DOHH2 (cell line): ENCODE results near the gene IFNGR2.

ENCODE experiments used
- EZH2phosphoT487 ChIP-seq: fragments of 200-600 bp; sonication (generic); IDR thresholded peaks from 2 replicates; pipeline ENCODE4 v1.6.1; 2017; ENCODE audit warnings: borderline replicate concordance, mild to moderate bottlenecking, antibody characterized with exemption, low read length, moderate library complexity, mixed read lengths
- TF ChIP-seq, protein P1 (sequence below): fragments of 200-600 bp; sonication (generic); IDR thresholded peaks from one replicate; pipeline ENCODE4 v1.5.1; 2014; ENCODE audit warnings: antibody characterized with exemption, mild to moderate bottlenecking, low read depth, low read length; ENCODE audit not compliant: poor library complexity, severe bottlenecking

DNA sequence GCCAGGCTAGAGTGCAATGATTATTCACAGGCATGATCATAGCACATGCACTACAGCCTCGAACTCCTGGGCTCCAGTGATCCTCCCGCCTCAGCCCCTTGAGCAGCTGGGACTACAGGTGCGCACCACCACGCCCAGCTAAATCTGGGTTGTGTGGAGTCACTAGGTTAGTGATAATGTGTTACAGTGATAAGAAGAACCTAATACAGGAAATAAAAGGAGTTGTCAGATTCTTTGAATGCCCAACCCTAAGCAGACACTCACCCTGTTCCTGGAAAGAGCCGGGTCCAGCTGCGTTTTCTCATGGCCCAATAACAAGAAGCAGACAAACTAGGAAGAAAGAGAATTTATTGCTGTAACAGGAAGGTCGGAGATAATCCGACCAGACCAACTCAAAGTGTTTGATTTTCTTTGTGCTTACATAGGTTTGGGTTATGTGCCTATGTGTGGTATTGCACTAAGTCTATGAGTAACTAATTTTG is 8.8 kb downstream of the IFNGR2 start:
- TF ChIP-seq, protein P1, sequence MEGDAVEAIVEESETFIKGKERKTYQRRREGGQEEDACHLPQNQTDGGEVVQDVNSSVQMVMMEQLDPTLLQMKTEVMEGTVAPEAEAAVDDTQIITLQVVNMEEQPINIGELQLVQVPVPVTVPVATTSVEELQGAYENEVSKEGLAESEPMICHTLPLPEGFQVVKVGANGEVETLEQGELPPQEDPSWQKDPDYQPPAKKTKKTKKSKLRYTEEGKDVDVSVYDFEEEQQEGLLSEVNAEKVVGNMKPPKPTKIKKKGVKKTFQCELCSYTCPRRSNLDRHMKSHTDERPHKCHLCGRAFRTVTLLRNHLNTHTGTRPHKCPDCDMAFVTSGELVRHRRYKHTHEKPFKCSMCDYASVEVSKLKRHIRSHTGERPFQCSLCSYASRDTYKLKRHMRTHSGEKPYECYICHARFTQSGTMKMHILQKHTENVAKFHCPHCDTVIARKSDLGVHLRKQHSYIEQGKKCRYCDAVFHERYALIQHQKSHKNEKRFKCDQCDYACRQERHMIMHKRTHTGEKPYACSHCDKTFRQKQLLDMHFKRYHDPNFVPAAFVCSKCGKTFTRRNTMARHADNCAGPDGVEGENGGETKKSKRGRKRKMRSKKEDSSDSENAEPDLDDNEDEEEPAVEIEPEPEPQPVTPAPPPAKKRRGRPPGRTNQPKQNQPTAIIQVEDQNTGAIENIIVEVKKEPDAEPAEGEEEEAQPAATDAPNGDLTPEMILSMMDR = no peak
- TF ChIP-seq EZH2phosphoT487 = no peak
